GM18526 (cell line): ENCODE results near the gene PPP1R3E.

ENCODE experiments used
- POLR2A ChIP-seq: IDR thresholded peaks from 3 replicates; pipeline ENCODE4 v1.6.1; 2011; ENCODE audit not compliant: insufficient read length; ENCODE audit errors: extremely low read depth

PPP1R3E gene

GRCh38 chr14:23286902-23287479 lies 15.7 kb downstream of the PPP1R3E start:
- no peak for TF ChIP-seq POLR2A

GRCh38 chr14:23286020-23286901 lies 16.4 kb downstream of the PPP1R3E start, which contains the start of gene HOMEZ:
Gene HOMEZ, minus strand, starts transcription at chr14:23286132. Its CDS starts 180 bp downstream, at chr14:23285952.
- peak; percentile 65 for TF ChIP-seq POLR2A

GRCh38 chr14:23285530-23286019 lies 17.1 kb downstream of the PPP1R3E start:
- no peak for TF ChIP-seq POLR2A

GRCh38 chr14:23284654-23285529 lies 17.8 kb downstream of the PPP1R3E start:
- TF ChIP-seq POLR2A = no peak

GRCh38 chr14:23281247-23281646 lies 21.4 kb downstream of the PPP1R3E start:
- no peak for TF ChIP-seq POLR2A

GRCh38 chr14:23277189-23277588 lies 25.5 kb downstream of the PPP1R3E start:
- TF ChIP-seq POLR2A = no peak

- TF ChIP-seq POLR2A = no peak
These were observed 27.2 kb downstream of the PPP1R3E start for GRCh38 chr14:23275412-23275811.

- TF ChIP-seq POLR2A = no peak
These were observed 33.5 kb downstream of the PPP1R3E start for GRCh38 chr14:23269193-23269592.

GRCh38 chr14:23259426-23259825 lies 43.2 kb downstream of the PPP1R3E start:
- no peak for TF ChIP-seq POLR2A

GRCh38 chr14:23258256-23258655 lies 44.4 kb downstream of the PPP1R3E start:
- no peak for TF ChIP-seq POLR2A

- TF ChIP-seq POLR2A = no peak
These were observed 50.0 kb downstream of the PPP1R3E start for GRCh38 chr14:23252420-23253333.

GRCh38 chr14:23252006-23252405 lies 50.7 kb downstream of the PPP1R3E start:
- TF ChIP-seq POLR2A = no peak

- no peak for TF ChIP-seq POLR2A
These were observed 52.8 kb downstream of the PPP1R3E start for GRCh38 chr14:23249824-23250223.

- TF ChIP-seq POLR2A = no peak
These were observed 54.1 kb downstream of the PPP1R3E start for GRCh38 chr14:23248601-23249000.
